ENCODE measurements around the gene SASH1. TPM values are rescaled to one million over a fixed set of nuclear protein-coding genes. Genes with fewer than 3 reads are reported as not detected.

Gene SASH1
- polyA plus RNA-seq, 1 experiment, result 32.2 TPM

- no peak for DNase-seq (ENCODE audit: low read depth)
- no peaks in the 10 kb centered on the region for H3K36me3 ChIP-seq (ENCODE audit: control insufficient read depth, insufficient read depth, low read length)
- no peak for TF ChIP-seq CTCF (IDR thresholded peaks at IDR 0.05; ENCODE audit: insufficient read depth, low read depth, low read length)
- ChIA-PET CTCF (interaction anchor here (0.8 kb wide), 2 partner anchors 93 to 159 kb away, joined by 3 read pairs; no protein-coding TSS in a partner anchor), POLR2A (interaction anchor here (0.5 to 0.8 kb wide), 2 partner anchors 10 to 71 kb away, joined by 6 to 14 read pairs; no protein-coding TSS in a partner anchor)
- H3K27me3 ChIP-seq (ENCODE audit: control insufficient read depth, insufficient read depth, low read length), result no peaks in the 10 kb centered on the region
- H3K4me3 ChIP-seq (ENCODE audit: low read depth, low read length), result no peak overlapping the region
These were observed 64.1 kb downstream of the SASH1 start for GRCh38 chr6:148406579-148407371.

- no peak overlapping the region for H3K4me3 ChIP-seq (ENCODE audit: low read depth, low read length)
- DNase-seq (ENCODE audit: low read depth), result peak; percentile 98
- no peaks in the 10 kb centered on the region for H3K36me3 ChIP-seq (ENCODE audit: control insufficient read depth, insufficient read depth, low read length)
- no peaks in the 10 kb centered on the region for H3K27me3 ChIP-seq (ENCODE audit: control insufficient read depth, insufficient read depth, low read length)
- POLR2A ChIA-PET, result interaction anchor here (0.8 kb wide), 1 partner anchor 9 kb away, joined by 6 read pairs; no protein-coding TSS in a partner anchor
- no peak for TF ChIP-seq CTCF (IDR thresholded peaks at IDR 0.05; ENCODE audit: insufficient read depth, low read depth, low read length)
- CTCF ChIA-PET, result interaction anchor here (0.8 kb wide), 2 partner anchors 93 to 160 kb away, joined by 3 read pairs; no protein-coding TSS in a partner anchor
These were observed 64.7 kb downstream of the SASH1 start for GRCh38 chr6:148407372-148407771.

- no peaks in the 10 kb centered on the region for H3K36me3 ChIP-seq (ENCODE audit: control insufficient read depth, insufficient read depth, low read length)
- no peak for DNase-seq (ENCODE audit: low read depth)
- ChIA-PET CTCF (interaction anchor here (0.7 to 1.3 kb wide), 2 partner anchors 28 to 236 kb away, joined by 3 read pairs; no protein-coding TSS in a partner anchor), POLR2A (no interaction called here)
- H3K4me3 ChIP-seq (ENCODE audit: low read depth, low read length), result no peak overlapping the region
- H3K27me3 ChIP-seq (ENCODE audit: control insufficient read depth, insufficient read depth, low read length), result no peaks in the 10 kb centered on the region
- no peak for TF ChIP-seq CTCF (IDR thresholded peaks at IDR 0.05; ENCODE audit: insufficient read depth, low read depth, low read length)
These were observed 70.9 kb downstream of the SASH1 start for GRCh38 chr6:148413321-148414091.

- Histone ChIP-seq H3K36me3 (ENCODE audit: control insufficient read depth, insufficient read depth, low read length) (no peaks in the 10 kb centered on the region), H3K27me3 (ENCODE audit: control insufficient read depth, insufficient read depth, low read length) (no peaks in the 10 kb centered on the region), H3K4me3 (ENCODE audit: low read depth, low read length) (no peak overlapping the region)
- CTCF ChIA-PET, result interaction anchor here (0.7 to 1.3 kb wide), 2 partner anchors 27 to 237 kb away, joined by 3 read pairs; no protein-coding TSS in a partner anchor
- TF ChIP-seq CTCF (IDR thresholded peaks at IDR 0.05; ENCODE audit: insufficient read depth, low read depth, low read length), result no peak
- POLR2A ChIA-PET, result interaction anchor here (0.6 kb wide), 1 partner anchor 20 kb away, joined by 3 read pairs; no protein-coding TSS in a partner anchor
- DNase-seq (ENCODE audit: low read depth), result no peak
These were observed 71.5 kb downstream of the SASH1 start for GRCh38 chr6:148414092-148414489.

GRCh38 chr6:148414836-148415235 lies 72.2 kb downstream of the SASH1 start:
- Histone ChIP-seq H3K4me3 (ENCODE audit: low read depth, low read length) (no peak overlapping the region), H3K27me3 (ENCODE audit: control insufficient read depth, insufficient read depth, low read length) (no peaks in the 10 kb centered on the region), H3K36me3 (ENCODE audit: control insufficient read depth, insufficient read depth, low read length) (no peaks in the 10 kb centered on the region)
- ChIA-PET POLR2A (interaction anchor here (0.6 kb wide), 1 partner anchor 20 kb away, joined by 3 read pairs; no protein-coding TSS in a partner anchor), CTCF (no interaction called here)
- TF ChIP-seq CTCF (IDR thresholded peaks at IDR 0.05; ENCODE audit: insufficient read depth, low read depth, low read length), result no peak
- DNase-seq (ENCODE audit: low read depth), result peak; percentile 54

All from BJ (cell line).